Measurements from ENCODE around the gene YBX3.

Gene YBX3

GRCh38 chr12:10736463-10736862, 13.3 kb upstream of the YBX3 start:
- no peak for FAIRE-seq
- DNase-seq (ENCODE audit: insufficient read length, low spot score): no peak
- no peak for TF ChIP-seq CTCF (IDR thresholded peaks at IDR 0.05; ENCODE audit: insufficient read depth, missing control alignments)

GRCh38 chr12:10735428-10735827, 12.3 kb upstream of the YBX3 start:
- DNase-seq (ENCODE audit: insufficient read length, low spot score) (no peak), FAIRE-seq (no peak)
- TF ChIP-seq CTCF (IDR thresholded peaks at IDR 0.05; ENCODE audit: insufficient read depth, missing control alignments): no peak

- FAIRE-seq: no peak
- DNase-seq (ENCODE audit: insufficient read length, low spot score): no peak
- TF ChIP-seq CTCF (IDR thresholded peaks at IDR 0.05; ENCODE audit: insufficient read depth, missing control alignments): no peak
Measured at GRCh38 chr12:10732549-10732948, 9.4 kb upstream of the YBX3 start.

- FAIRE-seq (no peak), DNase-seq (ENCODE audit: insufficient read length, low spot score) (no peak)
- no peak for TF ChIP-seq CTCF (IDR thresholded peaks at IDR 0.05; ENCODE audit: insufficient read depth, missing control alignments)
Measured at GRCh38 chr12:10732066-10732465, 8.9 kb upstream of the YBX3 start.

GRCh38 chr12:10730559-10730958, 7.4 kb upstream of the YBX3 start:
- FAIRE-seq: no peak
- DNase-seq (ENCODE audit: insufficient read length, low spot score): no peak
- TF ChIP-seq CTCF (IDR thresholded peaks at IDR 0.05; ENCODE audit: insufficient read depth, missing control alignments): no peak

GRCh38 chr12:10728091-10728490, 5.0 kb upstream of the YBX3 start:
- no peak for DNase-seq (ENCODE audit: insufficient read length, low spot score)
- no peak for TF ChIP-seq CTCF (IDR thresholded peaks at IDR 0.05; ENCODE audit: insufficient read depth, missing control alignments)
- FAIRE-seq: no peak

GRCh38 chr12:10726945-10727344, 3.8 kb upstream of the YBX3 start:
- TF ChIP-seq CTCF (IDR thresholded peaks at IDR 0.05; ENCODE audit: insufficient read depth, missing control alignments): no peak
- FAIRE-seq (no peak), DNase-seq (ENCODE audit: insufficient read length, low spot score) (no peak)
